ENCODE measurements around the gene TMEM51. TPM values are rescaled to one million over a fixed set of nuclear protein-coding genes. Genes with fewer than 3 reads are reported as not detected.

Gene TMEM51
- total and polyA plus RNA-seq, 2 of the 4 experiments (the other 2 are of a cell fraction): 2.7 to 10.2 TPM

DNA sequence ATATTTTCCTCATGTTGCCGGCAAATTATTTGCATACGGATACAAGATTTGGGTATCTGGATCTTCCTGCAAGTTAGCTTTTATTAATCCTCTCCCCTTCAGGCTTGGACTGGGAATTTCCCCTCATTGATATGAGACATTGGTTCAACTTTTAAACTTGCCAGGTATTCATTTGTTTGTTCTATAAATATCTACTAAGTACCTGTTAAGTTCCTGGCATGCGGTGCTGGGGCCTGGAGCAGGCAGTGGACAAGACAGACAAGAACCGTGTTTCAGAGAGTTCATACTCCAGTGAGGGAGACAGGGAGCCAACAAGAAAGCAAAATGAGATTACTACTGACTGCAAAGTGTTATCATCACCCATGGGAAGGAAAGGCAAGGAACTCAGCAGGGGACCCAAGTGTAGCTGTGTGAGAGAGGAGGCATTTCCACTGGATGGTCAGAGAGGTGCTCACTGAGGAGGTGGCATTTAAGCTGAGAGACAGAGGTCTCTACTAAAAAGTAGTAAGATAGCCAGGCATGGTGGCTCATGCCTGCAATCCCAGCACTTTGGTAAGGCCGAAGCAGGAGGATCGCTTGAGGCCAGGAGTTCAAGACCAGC is 54.4 kb downstream of the TMEM51 start:
- no peak overlapping the region for H4K5ac ChIP-seq (ENCODE audit: low read depth, low read length)
- in situ Hi-C loops (cut with MboI; ENCODE audit: low sequenced_read_pairs) (no loop called here), dilution Hi-C loops (cut with HindIII; ENCODE audit: low sequenced_read_pairs, unreplicated experiment) (no loop called here), intact Hi-C loops (cut with micrococcal nuclease) (no loop called here)
- no peak overlapping the region for H2BK20ac ChIP-seq (ENCODE audit: low read depth, low read length)
- no peak overlapping the region for H4K8ac ChIP-seq (ENCODE audit: low read depth in 2 of 2, low read length in 2 of 2)
- no peak overlapping the region for H3K27ac ChIP-seq (ENCODE audit: insufficient read depth, low read length)
- no peak overlapping the region for H3K4me3 ChIP-seq (ENCODE audit: insufficient read depth, low read depth, low read length)
- no peak for TF ChIP-seq MAZ (IDR thresholded peaks at IDR 0.05; ENCODE audit: borderline replicate concordance, low read depth, low read length)
- TF ChIP-seq BHLHE40 (IDR thresholded peaks at IDR 0.05; ENCODE audit: low read depth, low read length): no peak
- TF ChIP-seq RAD21 (IDR thresholded peaks at IDR 0.05; ENCODE audit: low read length): no peak
- TF ChIP-seq MAFK (IDR thresholded peaks at IDR 0.05; ENCODE audit: low read depth, low read length): no peak
- TF ChIP-seq RCOR1 (IDR thresholded peaks at IDR 0.05; ENCODE audit: insufficient replicate concordance, low read length): no peak
- no peak for TF ChIP-seq POLR2A (IDR thresholded peaks at IDR 0.05; ENCODE audit: low read depth, low read length)
- TF ChIP-seq MXI1 (IDR thresholded peaks at IDR 0.05; ENCODE audit: borderline replicate concordance, low read depth, low read length): no peak
- TF ChIP-seq NFE2L2 (IDR thresholded peaks at IDR 0.05; ENCODE audit: low read depth, low read length): no peak
- TF ChIP-seq, protein P1, sequence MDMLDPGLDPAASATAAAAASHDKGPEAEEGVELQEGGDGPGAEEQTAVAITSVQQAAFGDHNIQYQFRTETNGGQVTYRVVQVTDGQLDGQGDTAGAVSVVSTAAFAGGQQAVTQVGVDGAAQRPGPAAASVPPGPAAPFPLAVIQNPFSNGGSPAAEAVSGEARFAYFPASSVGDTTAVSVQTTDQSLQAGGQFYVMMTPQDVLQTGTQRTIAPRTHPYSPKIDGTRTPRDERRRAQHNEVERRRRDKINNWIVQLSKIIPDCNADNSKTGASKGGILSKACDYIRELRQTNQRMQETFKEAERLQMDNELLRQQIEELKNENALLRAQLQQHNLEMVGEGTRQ (IDR thresholded peaks at IDR 0.05; ENCODE audit: low read depth, low read length): no peak
- no peak for TF ChIP-seq CHD1 (IDR thresholded peaks at IDR 0.05; ENCODE audit: low read depth, low read length)
- TF ChIP-seq FOS (IDR thresholded peaks at IDR 0.05; ENCODE audit: low read depth, low read length): no peak
- TF ChIP-seq, protein P2, sequence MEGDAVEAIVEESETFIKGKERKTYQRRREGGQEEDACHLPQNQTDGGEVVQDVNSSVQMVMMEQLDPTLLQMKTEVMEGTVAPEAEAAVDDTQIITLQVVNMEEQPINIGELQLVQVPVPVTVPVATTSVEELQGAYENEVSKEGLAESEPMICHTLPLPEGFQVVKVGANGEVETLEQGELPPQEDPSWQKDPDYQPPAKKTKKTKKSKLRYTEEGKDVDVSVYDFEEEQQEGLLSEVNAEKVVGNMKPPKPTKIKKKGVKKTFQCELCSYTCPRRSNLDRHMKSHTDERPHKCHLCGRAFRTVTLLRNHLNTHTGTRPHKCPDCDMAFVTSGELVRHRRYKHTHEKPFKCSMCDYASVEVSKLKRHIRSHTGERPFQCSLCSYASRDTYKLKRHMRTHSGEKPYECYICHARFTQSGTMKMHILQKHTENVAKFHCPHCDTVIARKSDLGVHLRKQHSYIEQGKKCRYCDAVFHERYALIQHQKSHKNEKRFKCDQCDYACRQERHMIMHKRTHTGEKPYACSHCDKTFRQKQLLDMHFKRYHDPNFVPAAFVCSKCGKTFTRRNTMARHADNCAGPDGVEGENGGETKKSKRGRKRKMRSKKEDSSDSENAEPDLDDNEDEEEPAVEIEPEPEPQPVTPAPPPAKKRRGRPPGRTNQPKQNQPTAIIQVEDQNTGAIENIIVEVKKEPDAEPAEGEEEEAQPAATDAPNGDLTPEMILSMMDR (conservative IDR thresholded peaks at IDR 0.05; ENCODE audit: low read depth, low read length): no peak
- no peak for TF ChIP-seq CEBPB (IDR thresholded peaks at IDR 0.05; ENCODE audit: low read depth, low read length)
- TF ChIP-seq, protein P3, sequence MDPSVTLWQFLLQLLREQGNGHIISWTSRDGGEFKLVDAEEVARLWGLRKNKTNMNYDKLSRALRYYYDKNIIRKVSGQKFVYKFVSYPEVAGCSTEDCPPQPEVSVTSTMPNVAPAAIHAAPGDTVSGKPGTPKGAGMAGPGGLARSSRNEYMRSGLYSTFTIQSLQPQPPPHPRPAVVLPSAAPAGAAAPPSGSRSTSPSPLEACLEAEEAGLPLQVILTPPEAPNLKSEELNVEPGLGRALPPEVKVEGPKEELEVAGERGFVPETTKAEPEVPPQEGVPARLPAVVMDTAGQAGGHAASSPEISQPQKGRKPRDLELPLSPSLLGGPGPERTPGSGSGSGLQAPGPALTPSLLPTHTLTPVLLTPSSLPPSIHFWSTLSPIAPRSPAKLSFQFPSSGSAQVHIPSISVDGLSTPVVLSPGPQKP (IDR thresholded peaks at IDR 0.05; ENCODE audit: borderline replicate concordance, low read depth, low read length): no peak
- TF ChIP-seq RFX5 (IDR thresholded peaks at IDR 0.05; ENCODE audit: low read depth, low read length): no peak
- no peak for TF ChIP-seq SMC3 (IDR thresholded peaks at IDR 0.05; ENCODE audit: low read depth, low read length)
- DNase-seq (no peak), ATAC-seq (ENCODE audit: low read depth) (no peak)
- no peaks in the 10 kb centered on the region; the same call in 1 of the 2 replicates for H3K36me3 ChIP-seq (ENCODE audit: control insufficient read depth, insufficient read depth, low read length)
- no peak overlapping the region for H2AK9ac ChIP-seq (replicated peaks; ENCODE audit: low read depth, low read length, poor library complexity)
- H3K56ac ChIP-seq (ENCODE audit: extremely low read depth, insufficient read depth, low read length): no peak overlapping the region
- H4K91ac ChIP-seq (ENCODE audit: insufficient read depth, low read depth, low read length): no peak overlapping the region
- no peak overlapping the region for H3K14ac ChIP-seq (replicated peaks; ENCODE audit: low read depth, low read length)
- no peak overlapping the region for H2AFZ ChIP-seq (replicated peaks; ENCODE audit: low read length, poor library complexity)
- H3K18ac ChIP-seq (ENCODE audit: low read depth, low read length): no peak overlapping the region
- no TSS peak for BruUV-seq (replicated peaks)
- CTCF ChIA-PET: no interaction called here
- H3K9me1 ChIP-seq (ENCODE audit: insufficient read depth, low read length): peaks cover 11% of the 10 kb centered on the region
- H3K9ac ChIP-seq (ENCODE audit: low read depth, low read length): no peak overlapping the region
- POLR2A ChIA-PET (ENCODE audit: unreplicated experiment): no interaction called here
- peaks cover 22% of the 10 kb centered on the region; the same call in 1 of the 2 replicates for H4K20me1 ChIP-seq (ENCODE audit: insufficient read depth, low read length)
- no peak overlapping the region for H3K4me2 ChIP-seq (ENCODE audit: low read depth, low read length)
- no peak overlapping the region for H3K23ac ChIP-seq (ENCODE audit: low read depth, low read length)
- H3K4ac ChIP-seq (ENCODE audit: low read depth, low read length): no peak overlapping the region
- no peak overlapping the region for H2BK5ac ChIP-seq (ENCODE audit: low read depth, low read length, poor library complexity, severe bottlenecking)
- H2BK120ac ChIP-seq (ENCODE audit: low read depth, low read length): no peak overlapping the region
- H3K9me3 ChIP-seq (ENCODE audit: control insufficient read depth, insufficient read depth, low read length): no peaks in the 10 kb centered on the region
- peaks cover 23 to 66% of the 10 kb centered on the region in 2 experiments for H3K79me1 ChIP-seq (ENCODE audit: low read depth in 1 of 2, low read length in 2 of 2)
- H2AK5ac ChIP-seq (ENCODE audit: low read depth, low read length): no peak overlapping the region
- no peaks in the 10 kb centered on the region for H3K27me3 ChIP-seq (ENCODE audit: control insufficient read depth, insufficient read depth, low read length)
- H3K4me1 ChIP-seq (ENCODE audit: control insufficient read depth, insufficient read depth, low read length): peaks cover 15% of the 10 kb centered on the region
- no peak overlapping the region for H2BK15ac ChIP-seq (ENCODE audit: low read depth, low read length)
- WGBS, 2 experiments (ENCODE audit: extremely low coverage in 2 of 2, insufficient read length in 1 of 2): no CpG with 5 or more reads among the region's 6 CpGs

Measured in IMR-90 (cell line).